GM21723 (cell line): ENCODE measurements around the gene ABHD8.
A peak's percentile ranks its signal among the peaks of the same experiment; 100 is the strongest.

Experiments used
- ATAC-seq: cut with Tn5 transposase; IDR thresholded peaks from one replicate; pipeline ENCODE4 v1.9.1; 2021; ENCODE audit warnings: mild to moderate bottlenecking, moderate library complexity; ENCODE audit not compliant: unreplicated experiment

The ABHD8 gene

GRCh38 chr19:17303167-17303939, at the start of gene ABHD8:
Gene ABHD8, minus strand, starts transcription at chr19:17303425. Its CDS starts 1,809 bp downstream, at chr19:17301616.
- peak; percentile 58 for ATAC-seq

- no peak for ATAC-seq
Observed at GRCh38 chr19:17352608-17353280, 49.5 kb upstream of the ABHD8 start.

GRCh38 chr19:17351815-17352435, 48.7 kb upstream of the ABHD8 start:
- no peak for ATAC-seq

- no peak for ATAC-seq
Observed at GRCh38 chr19:17348700-17349099, 45.5 kb upstream of the ABHD8 start.

GRCh38 chr19:17347877-17348276, 44.7 kb upstream of the ABHD8 start:
- ATAC-seq: no peak

GRCh38 chr19:17347361-17347760, 44.1 kb upstream of the ABHD8 start:
- no peak for ATAC-seq

GRCh38 chr19:17346109-17346671, 43.0 kb upstream of the ABHD8 start:
- peak; percentile 55 for ATAC-seq

- ATAC-seq: no peak
Observed at GRCh38 chr19:17341845-17342244, 38.6 kb upstream of the ABHD8 start.

- no peak for ATAC-seq
Observed at GRCh38 chr19:17341386-17341785, 38.2 kb upstream of the ABHD8 start.

- no peak for ATAC-seq
Observed at GRCh38 chr19:17340871-17341357, 37.7 kb upstream of the ABHD8 start.

GRCh38 chr19:17340302-17340870, 37.2 kb upstream of the ABHD8 start:
- ATAC-seq: no peak

GRCh38 chr19:17339088-17339741, 36.0 kb upstream of the ABHD8 start:
- ATAC-seq: no peak

- ATAC-seq: no peak
Observed at GRCh38 chr19:17338433-17339078, 35.3 kb upstream of the ABHD8 start.

GRCh38 chr19:17337675-17338432, 34.6 kb upstream of the ABHD8 start:
- no peak for ATAC-seq

GRCh38 chr19:17336872-17337674, 33.8 kb upstream of the ABHD8 start, which contains the start of gene GTPBP3:
Gene GTPBP3, plus strand, starts transcription at chr19:17337553. Its CDS starts 59 bp downstream, at chr19:17337612.
- peak; percentile 77 for ATAC-seq

- no peak for ATAC-seq
Observed at GRCh38 chr19:17335575-17335974, 32.4 kb upstream of the ABHD8 start.

GRCh38 chr19:17334414-17335409, 31.5 kb upstream of the ABHD8 start, which contains the start of gene ANO8:
Gene ANO8, minus strand, starts transcription at chr19:17334855. Its CDS starts 185 bp downstream, at chr19:17334670.
- ATAC-seq: peak; percentile 42
